Measurements from ENCODE around the gene IGSF9B.

IGSF9B gene

DNA sequence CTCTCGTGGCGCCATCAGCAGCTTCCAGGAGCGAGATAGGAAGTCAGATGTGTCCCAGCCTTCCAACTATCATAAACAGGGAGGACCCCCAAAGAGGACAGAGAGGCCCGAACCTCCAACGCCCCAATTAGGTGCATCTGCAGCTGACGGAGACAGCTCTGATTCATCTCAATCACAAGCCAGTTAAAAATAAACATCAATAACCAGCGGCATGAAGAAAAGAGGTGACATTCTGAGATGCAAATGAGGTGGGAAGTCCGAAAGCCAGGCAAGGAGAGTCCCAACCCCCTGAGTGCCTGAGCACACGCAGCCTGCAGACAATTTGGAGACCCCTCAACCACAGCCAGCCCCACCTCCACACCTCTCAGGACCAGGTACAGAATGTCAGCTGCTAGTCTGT is 28.1 kb upstream of the IGSF9B start:
- DNase-seq: no peak

GRCh38 chr11:133983660-133984316 is 27.0 kb upstream of the IGSF9B start:
- no peak for DNase-seq

DNA sequence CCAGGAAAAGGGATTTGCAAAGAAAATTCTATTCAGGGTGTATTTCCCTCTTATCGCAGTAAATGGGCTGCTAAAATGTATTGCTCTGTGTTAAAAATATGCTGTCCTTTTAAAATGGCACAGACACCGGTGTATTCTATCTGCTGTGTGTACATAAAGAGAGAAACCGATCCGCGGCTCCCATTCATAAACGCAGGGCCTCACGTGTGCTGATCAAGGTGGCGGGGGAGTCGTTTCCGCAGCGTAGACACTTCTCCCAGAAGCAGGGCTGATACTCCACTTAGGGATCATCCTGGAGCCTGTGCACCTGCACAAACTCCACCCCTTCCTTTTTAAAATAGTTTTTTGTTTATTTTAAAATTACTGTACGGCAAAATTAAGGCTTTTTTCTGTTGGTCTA is 26.1 kb upstream of the IGSF9B start:
- DNase-seq: no peak

DNA sequence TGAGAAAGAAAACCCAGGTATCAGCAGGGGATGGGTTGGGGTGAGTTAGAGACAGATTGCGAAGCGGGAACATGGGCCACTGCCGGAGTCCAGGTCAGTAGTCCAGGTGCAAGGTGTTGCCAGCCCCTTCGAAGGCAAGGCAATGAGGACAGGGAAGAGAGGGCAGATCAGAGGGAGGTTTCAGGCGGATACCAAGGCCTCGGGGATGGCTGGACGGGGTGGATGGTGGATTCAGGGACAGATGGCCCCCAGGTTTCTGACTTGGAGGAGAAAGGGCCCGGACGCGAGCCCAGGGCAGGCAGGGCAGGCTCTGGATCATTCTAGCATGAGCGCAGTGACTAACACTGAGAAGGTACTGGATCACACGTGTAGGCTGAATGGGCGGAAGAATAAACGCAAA is 25.4 kb upstream of the IGSF9B start:
- DNase-seq: no peak

DNA sequence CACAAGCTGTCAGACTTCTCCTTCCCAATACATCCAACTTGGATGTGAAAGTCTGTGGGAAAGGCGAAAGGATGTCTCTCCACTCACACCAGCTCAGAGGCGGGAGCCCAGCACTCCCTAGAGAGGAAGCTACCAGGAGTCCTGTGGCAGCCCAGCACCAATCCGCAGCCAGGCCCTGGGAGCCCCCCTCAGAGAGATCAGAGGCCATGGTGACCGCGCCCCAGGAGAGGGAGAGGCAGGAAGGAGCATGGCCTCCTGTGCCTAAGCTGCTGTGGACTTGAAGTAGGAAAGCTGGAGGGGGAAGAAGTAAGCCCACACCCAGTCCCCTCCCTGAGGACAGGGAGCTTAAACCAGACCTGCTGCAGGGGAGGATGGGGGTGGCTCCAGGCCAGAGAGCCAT is 24.4 kb upstream of the IGSF9B start:
- no peak for DNase-seq

DNA sequence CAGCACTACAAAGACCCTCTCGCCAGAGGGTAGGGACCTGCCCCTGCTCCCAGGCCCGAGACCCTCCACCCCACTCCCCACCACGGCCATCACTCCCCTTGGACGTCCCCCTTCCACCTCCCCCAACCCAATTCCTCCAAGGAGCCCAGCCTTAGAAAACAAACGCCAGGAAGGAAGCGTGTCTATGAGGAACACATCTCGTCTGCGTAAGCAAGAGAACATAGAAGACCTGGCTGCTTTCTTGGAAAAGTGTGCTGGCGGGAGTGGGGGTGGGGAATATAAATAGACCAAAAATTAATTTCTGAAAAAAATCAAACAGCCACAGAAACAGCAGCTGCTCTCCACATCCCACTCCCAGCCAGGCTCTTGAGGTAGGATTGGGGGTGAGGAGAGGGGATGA is 23.9 kb upstream of the IGSF9B start:
- DNase-seq: no peak

GRCh38 chr11:133978794-133979193 is 22.0 kb upstream of the IGSF9B start:
- no peak for DNase-seq

DNA sequence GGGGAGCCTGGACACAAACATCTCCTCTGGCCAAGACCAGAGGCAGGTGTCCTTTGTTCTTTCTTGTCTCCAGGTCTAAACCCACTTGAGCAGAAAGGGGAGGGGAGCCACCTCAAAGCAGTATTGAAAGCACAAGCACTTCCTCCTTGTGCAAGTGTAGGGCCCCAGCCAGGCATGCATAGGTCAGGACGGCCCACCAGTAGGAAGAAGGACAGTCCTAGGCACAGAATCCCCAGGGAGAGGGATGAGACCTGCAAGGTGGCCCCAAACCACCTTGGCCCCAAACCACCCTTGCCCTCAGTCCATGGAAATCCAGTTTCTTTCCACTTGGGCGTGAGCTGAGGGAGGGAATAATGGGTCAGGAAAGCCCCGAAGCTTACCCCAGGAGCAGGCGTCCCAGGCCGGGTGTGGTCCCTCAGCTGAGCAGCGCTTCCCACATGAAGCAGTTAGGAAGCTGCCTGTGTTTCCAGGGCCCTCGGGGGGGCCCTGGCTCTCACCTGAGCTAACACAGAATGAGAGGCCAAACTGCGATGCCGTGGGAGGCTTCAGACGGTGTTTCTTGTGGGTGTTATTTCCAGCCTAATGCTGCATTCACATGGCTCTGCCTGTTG is 20.4 kb upstream of the IGSF9B start:
- no peak for DNase-seq

DNA sequence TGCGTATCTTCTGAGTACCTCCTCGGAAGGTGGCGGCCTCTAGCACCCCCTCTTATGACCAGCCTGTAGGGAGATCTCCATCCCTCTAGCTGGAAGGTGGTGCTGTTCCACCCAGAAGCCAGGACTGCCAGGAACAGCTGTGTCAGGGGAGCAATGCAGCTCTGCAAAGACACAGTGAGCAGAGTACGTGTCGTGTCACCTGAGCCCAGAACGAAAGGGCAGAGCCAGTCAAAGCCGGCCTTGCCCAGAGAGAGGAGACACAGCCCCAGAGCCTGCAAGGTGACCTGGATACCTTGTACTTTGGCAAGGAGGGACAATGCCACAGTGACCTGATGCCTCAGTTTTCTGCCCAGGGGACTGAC is 18.7 kb upstream of the IGSF9B start:
- DNase-seq: no peak

DNA sequence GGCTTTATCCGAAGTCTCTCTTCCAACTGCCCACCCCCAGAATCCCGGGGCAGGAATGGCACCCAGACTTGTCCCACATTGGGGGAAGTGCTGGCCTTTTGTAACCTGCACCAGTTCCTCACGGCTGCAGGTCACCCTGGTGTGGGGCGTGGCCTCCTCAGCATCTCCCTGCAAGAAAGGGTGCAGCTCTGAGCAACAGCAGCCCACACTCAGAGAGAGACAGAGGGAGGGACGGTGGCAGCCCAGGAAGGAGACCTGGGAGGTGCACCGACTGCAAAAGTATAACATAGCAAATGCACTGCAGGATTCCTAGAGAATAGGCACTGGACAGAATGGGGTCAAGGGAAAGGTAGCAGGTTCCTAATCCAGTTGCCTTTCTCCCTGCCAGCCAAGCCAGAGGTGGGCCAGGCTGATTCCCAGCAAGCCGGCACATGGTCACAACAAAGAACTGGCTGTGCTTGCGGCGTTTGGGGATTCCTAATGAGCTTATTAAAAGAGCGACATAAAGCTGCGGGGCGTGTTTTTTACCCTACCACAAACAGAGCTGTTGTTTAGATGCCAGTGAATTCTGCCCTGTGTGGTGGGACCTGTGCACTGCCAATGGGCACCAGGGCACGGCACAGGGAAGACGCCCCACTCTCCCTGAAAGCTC is 18.2 kb upstream of the IGSF9B start:
- no peak for DNase-seq

DNA sequence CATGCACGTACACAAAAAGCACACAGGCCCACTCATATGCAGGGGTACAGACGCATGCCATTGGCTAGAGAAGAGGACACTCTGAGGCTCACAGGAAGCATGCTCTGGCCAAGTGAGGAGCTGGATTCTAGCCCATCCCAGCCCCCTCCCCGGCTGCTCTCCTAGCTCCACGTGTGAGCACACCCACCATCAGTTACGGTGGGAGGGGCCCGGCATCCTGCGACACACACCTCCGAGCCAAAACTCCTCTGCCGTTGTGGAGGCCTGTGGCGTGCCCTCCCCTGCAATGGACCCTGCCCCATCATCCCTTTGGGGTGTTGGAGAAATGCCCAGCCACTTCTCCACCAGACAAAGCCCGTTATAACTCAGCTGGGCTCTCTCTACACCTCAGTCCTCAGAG is 15.1 kb upstream of the IGSF9B start:
- DNase-seq: no peak

GRCh38 chr11:133969112-133969511 is 12.3 kb upstream of the IGSF9B start:
- DNase-seq: no peak

GRCh38 chr11:133968300-133968699 is 11.5 kb upstream of the IGSF9B start:
- DNase-seq: no peak

GRCh38 chr11:133967599-133968238 is 11.0 kb upstream of the IGSF9B start:
- DNase-seq: no peak

- no peak for DNase-seq
These were observed 10.3 kb upstream of the IGSF9B start for GRCh38 chr11:133966921-133967598.

DNA sequence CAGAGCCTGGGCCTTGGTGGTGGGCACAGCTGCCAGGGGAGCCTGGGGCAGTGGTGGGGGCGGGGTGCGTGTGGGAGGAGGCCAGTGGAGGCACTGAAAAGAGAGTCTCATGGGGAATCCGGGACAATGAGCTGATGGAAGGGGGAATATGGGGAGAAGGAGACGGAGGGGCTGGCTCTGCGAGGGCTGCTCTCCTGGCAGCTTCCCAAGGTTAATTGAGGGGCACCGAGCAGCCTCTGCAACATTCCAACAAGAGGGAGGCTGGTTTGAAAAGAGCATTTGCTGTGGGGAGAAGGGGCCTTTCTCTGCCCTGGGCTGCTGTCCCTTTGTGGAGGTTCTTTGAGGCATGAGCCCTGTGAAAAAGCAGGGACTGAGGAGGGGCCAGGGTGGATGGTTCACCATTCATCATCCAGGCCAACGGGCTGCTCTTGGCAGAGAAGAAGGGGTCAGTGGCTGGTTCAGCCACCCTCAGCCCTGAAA is 9.4 kb upstream of the IGSF9B start:
- no peak for DNase-seq

DNA sequence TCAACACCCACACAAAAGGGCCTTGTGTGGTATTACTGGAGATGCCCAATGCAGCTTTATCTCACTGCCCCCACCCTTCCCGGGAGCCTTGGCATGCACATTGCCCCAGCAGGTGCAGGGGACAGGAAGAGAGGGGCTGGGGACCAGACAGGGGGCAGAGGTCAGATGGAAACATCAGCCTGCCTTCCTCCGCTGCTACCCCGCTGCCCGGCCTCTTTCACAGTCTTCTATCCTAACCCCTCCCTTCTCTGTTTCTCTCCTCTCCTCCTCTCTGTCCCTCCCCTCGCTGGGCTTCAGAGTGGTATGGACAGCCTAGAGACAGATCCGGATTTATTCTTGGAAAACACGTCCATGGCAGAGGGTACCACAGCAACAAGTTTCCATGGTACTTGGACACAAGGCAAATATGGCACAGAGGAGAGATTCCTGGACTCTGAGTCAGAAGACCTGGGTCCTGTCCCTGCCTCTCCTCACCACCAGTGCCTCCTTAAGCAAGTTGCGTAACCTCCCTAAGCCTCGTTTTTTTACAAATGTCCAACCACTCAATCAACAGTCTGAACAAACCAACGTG is 8.3 kb upstream of the IGSF9B start:
- no peak for DNase-seq

DNA sequence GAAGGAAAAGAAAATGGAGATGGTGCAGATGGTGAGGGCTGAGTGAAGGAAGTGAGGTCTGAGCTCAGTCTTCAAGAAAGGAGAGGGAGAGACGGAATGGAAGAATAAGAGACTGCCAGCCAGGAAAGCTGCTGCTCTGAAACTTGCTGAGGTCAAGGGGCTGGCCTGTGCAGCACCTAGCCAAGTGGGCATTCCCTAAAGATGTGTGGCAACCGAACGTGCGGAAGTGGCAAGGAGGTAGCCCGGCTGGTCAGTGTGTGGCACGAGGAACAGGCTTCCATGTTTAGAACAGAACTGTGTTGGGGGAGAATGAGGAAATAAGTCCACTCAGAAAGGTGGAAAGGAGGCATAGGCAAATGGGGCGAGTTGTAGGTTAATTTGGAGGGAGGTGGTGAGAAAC is 7.6 kb upstream of the IGSF9B start:
- DNase-seq: no peak

DNA sequence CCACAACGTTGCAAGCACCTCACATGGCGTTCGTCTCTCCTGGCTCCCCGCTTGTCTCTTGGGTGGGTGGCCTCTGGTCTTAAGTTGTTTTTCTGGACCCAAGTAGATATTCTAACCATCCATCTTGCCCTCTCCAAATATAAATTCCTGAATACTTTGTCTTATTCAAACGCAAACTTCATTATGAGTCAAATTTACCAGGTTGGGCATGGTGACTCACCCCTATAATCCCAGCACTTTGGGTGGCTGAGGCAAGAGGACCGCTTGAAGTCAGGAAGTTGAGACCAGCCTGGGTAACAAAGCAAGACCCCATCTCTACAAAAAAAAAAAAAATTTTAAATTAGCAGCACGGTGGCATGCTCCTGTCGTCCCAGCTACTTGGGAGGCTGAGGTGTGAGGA is 5.1 kb upstream of the IGSF9B start:
- DNase-seq: no peak

- DNase-seq: no peak
These were observed 1.1 kb upstream of the IGSF9B start for GRCh38 chr11:133957900-133958299.

DNA sequence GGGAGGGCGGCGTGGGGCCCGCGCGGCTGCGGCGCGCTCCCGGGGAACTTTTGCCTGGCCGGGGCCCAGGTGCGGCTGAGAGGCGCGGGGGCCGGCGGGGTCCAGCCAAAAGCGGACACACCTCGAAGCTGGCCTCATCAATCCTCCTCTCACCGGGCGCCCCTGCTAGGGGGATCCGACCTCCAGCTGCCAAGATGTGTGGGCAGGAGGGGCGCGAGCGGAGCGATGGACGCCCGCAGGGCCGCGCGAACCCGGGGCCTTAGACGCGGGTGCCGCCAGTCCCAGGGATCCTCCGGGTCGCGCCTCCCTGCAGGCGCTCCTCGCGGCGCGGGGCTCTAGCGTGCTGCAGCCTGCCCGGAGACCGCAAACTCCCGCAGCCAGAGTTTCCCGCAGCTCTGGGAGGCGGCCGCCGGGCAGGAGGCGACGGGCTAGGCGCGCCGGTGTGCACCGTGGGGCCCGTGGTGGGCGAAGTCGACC is 785 bp downstream of the IGSF9B start:
- DNase-seq: no peak

DNA sequence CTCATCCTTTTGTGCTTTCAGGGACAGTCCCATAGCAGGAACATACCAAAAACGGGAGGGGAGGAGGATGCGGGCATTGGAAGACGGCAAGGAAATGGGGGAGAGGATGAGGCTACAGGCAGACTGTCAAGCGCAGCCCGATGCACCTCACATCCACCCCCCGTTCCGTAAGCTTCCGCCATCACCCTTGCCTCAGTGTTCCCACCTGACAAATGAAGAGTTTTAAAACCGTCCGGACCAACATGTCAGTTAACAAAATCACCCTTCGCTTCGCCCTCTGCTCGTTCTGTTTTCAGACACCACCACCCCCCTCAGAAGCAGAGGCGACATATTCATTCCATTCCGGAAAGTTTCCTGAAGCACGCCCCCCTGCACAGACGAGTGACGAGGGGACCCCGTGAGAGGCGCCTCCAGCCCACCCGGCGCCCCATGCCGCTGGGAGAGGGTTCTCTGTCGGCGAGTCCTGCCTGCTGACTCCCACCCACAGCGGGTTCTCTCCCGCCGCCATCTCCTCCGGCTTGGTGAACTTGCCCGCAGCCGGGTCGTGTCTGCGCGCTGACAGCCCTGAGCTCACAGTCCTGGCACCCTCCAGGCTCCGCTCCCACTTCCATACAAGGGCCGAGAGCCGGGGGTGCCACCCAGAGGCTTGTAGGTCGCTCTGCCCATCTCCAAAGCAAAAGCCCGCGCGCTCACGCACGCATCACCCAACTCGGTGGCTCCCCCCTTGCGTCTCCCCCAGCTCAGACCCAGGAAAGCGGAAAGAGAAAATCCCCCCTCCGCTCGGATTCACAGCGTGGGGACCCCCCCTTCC is 1.5 kb downstream of the IGSF9B start:
- no peak for DNase-seq

All from inflammatory macrophage treated with lipopolysaccharide for 1 hour (primary cell).